COLO668 (cell line): Measurements from ENCODE around the gene BTBD16.

Source experiments
- DNase-seq: peaks from one replicate; lab custom pipeline; 2025; ENCODE audit not compliant: unreplicated experiment; lab: John Stamatoyannopoulos, UW

The BTBD16 gene

DNA sequence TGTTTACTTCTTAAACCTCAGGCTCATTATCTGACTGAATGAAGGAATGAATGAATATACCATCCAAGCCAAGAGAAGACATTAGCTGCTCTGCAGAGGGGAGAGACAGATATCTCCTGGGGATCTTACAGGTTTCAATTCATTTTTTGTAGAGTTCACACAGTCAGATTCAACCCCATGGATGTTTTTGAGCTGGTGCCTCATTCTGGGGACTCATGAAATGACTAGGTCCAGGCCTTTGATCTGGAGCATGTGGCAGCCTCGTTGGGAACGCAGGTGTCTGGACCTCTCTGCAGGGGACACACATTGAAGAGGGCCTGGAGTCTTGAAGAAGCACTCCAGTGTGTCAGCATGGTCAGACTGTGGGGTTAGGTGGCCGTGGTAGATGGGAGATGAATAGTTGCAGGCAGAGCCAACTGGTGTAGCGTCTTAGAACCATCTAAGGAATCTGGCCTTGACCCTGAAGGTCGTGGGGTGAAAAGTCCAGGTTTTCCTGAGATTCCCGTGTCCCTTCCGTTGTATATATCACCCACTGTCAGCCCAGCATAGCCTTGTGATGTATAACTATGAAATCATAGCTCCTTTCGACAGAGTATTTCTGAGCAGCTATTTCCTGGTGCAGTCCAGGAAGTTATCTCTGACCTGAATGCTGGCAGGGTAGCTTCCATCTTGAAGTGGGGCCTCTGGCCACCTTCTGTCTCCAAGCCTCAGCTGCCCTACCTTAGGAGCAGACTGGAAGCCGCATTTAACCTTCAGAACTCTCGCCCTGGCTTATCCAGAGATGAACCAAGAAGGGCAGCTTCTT, 22.3 kb downstream of the BTBD16 start:
- no peak for DNase-seq

DNA sequence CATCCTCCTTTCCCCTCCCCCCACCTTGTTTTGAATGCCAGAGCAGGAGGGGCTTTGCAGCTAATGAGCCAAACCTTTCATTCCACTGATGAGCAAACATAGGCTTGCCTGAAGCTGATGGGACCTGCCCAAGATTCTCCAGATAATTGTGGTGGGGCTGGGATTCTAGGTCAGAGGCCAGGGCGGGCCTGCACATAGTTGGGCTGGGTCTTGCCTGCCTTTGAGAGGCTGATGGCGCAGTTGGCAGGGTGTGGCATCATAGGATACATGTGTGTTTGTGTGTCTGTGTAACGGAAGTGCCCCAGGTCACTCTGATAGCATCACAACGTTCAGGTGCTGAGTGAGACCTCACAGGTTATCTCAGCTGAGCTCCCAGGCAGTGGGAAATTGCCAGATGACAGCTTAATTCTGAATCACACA, 22.9 kb downstream of the BTBD16 start:
- DNase-seq: no peak

DNA sequence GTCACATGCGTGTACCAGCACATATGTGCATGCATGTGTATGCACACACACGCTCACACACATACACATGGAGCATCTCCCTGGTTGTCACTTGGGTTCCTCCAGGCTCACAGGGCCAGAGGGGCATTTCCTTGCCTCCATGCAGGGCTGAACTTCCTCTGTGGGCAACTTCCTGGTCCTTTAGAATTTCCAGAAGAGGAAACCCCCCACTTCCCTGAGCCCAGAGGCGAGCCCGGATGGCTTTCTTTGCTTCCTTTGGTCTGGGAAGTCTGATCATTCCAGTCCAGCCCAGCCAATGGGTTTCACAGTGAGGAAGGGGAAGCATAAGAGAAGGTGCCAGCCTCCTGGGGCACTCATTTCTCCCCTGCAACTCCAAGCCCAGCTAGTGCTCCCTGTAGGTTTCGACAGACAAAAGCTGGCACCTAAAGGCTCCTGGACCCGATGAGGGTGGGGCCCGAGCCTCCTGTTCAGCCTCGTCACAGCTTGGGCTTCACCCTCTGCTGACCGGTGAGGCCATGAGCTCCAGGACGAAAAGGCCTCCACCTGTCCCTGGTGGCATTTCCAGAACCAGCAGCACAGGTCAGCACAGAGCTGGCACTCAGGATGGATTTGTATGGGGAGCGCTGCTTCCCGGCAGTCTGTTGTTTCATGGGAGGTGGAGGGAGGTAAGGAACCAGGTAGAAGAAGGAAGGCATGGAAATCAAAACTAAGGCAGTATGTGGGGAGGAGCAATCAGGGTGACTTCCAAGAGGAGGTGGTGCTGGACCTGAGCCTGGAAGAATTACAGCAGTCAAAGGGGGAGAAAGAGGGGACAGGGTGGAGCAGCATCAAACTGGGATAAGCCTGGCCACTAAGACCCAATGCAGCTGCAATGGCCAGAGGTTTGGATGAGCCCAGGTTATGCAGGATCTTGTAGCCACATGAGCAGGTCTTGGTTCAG, 23.7 kb downstream of the BTBD16 start:
- DNase-seq: no peak

DNA sequence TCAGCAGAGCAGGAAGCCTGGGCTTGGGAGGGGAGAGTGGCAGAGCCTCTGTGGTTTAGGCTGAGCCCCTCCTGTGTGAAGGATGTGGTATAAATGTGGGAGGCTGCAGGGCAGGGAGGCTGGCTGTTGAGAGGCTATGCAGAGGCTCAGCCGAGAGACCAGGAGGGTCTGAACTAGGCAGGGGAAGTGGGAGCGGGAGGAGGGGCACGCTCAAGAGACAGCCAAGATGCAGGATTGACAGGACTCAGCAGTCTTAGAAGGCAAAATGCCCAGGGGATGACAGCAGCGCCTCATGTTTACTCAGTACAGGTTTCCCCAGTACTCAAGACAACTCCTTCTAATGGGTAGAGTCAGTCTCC, 24.3 kb downstream of the BTBD16 start:
- no peak for DNase-seq

DNA sequence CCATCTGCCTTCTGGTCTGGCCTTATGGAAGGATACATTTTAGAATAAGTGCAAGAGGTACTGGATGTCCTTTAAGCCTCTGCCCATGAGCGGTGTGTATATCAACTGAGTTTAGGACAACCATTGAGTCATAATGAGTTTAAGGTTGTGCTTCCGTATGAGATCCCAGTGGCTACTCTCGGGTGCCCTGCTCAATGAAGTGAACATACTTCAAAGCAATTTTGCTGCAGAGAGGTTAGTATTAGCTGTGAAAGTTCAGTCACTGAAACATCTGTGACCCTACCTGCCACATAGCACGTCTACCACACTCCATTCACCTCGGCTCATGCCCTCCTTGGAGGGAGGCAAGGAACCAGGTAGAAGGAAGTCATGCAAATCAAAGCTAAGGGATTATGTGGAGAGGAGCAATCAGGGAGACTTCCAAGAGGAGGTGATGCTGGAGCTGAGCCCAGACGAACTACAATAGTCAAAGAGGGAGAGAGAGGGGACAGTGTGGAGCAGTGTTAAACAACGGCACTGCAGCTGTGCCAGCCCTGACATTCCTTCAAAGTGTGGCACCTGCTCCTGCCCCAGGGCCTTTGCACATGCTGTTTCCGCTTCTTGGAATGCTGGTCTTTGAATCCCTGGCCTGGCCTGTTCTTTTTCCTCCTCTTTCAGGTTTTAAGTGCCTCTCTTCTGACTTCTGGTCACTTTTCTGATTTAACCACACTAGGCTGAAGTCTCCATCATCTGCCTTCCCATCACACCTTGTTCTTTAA, 25.4 kb downstream of the BTBD16 start:
- DNase-seq: no peak

DNA sequence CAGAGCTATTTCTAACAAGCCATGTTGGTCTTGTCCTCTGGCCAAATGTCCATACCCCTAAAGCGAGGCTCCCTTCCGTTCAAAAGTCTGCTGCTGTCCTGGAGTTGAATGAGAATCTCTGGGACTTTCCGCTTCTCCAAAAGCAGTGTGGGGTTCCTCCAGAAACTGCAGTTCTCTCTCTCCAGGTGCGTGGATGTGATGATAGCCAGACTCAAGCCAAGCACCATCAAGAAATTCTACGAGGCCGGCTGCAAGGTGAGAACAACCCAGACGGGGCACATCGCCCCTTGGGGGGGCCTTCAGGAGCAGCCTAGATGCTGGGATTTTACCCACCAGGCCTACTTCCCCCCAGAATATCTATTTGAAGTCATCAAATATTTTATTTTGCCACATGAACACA, 26.5 kb downstream of the BTBD16 start:
- no peak for DNase-seq

DNA sequence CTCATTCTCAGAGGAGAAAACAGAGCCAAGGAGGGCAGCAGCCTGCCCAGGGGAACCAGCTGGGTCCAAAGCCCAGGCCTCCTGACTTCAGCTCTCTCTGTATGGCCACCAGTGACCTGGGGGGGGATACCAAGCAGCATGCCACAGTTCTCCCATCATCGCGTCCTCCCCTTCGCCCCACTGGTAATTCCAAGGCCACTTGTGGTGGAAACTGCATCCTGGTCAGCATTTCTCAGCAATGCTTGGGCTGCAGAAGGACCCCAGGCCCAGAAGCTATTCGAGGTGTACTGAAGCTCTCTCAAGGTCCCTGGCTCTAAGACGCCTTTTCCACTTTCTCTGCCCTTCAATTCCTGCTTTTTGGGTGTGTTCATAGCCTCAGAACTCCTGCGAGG, 27.1 kb downstream of the BTBD16 start:
- DNase-seq: no peak

DNA sequence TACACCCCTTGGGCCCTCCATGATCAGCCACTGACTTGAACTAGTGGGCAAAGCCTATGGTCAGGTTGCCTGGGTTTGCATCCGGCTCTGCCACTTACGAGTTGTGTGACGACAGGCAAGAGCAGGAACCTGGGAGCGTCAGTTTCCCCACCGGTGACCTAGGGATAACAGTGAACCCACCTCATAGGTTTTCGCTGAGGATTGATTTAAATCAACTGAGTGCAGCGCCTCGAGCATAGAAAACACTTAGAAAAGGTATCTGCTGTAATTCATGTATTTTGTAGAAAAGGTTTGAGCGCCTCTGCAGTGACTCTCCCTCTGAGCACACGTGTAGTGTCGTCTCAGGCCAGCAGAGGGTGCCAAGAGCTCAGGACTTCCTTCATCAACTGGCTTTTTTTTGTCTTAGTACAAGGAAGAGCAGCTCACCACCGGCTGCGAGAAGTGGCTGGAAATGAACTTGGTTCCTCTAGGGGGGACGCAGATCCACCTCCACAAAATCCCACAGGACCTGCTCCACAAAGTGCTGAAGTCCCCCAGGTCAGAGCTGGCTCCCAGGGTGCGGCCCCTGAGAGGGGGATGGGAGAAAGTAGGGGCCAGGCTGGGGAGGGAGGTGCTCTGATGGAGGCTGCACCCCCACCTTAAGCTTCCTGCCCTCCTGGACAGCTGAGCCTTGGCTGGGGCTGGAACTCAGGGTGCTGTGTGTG, 27.7 kb downstream of the BTBD16 start:
- peak; percentile 62 for DNase-seq

DNA sequence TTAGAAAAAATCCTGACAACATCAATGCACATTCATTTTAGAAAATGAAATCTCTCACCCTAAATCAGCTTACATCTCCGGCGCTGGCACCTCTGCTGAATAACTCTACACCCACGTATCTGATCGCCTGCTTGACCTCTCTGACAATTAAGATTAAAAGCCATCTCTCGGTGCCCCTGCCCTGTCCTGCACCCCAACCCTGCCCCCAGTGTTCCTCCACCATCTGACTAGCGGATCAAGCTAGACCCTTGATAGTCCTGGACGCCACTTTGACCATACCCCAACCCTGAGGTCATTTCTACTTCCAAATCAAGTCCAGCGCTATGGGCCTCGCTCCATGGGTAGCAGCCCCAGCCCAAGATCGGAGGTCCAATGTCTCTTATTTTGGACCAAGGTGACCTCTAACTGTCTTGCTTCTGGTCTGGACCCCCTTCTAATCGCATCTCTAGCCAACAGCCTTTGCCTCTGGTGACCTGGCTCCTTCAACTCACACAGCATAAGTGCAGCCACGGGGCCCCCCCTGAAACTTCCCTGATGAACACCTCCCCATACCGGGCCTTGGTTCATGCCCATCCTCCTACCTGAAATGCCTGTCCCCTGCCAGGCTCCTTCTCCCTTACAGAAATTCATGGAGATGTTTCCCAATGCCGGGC, 28.5 kb downstream of the BTBD16 start:
- DNase-seq: no peak

DNA sequence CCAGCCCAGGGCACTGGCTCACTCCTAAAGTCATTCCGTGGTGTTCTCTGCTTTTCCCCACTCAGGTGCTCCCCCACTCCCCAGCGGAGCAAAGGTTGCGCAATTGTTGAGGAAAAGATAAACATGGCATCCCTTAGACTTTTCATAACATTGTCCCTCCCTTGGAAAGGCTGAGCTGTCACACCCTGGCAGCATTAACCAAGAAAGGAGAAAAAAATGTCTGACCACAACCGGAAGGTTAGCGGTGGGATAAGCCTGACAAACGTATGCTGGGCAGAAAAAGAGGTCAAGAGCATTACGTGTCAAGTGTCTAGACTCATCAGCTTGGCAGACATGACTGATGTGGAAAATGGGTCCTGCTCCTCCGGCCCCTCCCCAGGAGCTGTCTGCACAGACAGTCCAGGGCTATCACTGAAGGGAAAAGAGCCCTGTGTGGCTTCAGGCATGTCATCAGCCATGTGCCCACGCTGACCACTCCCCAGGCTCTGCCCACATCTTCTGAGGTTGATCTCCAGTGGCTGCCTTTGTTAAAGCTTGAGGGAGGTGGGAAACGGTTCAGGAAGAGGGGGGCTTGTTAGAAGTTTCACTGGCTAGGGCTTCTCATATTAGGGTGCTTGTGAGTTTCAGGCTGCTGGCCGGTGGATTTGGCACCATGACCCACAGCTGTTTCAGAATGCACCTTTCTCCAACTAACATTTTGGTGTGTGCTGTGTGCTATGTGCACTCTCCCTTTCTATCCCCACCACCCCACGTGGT, 30.1 kb downstream of the BTBD16 start:
- DNase-seq: no peak

DNA sequence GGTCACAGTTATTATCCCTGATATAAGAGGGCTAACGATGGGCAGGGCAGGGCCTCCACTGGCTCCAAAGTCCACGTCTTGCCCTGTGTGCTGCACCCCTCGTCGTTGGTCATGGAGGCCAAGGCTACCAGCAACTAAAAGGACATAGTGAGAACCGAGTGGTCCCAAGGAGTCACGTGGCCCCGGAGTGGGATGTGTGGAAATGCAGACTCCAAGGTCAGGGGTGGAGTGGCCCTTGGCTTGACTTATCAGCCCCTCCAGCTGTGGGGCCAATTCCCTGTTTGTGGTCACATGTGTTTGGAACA, 30.7 kb downstream of the BTBD16 start:
- no peak for DNase-seq

DNA sequence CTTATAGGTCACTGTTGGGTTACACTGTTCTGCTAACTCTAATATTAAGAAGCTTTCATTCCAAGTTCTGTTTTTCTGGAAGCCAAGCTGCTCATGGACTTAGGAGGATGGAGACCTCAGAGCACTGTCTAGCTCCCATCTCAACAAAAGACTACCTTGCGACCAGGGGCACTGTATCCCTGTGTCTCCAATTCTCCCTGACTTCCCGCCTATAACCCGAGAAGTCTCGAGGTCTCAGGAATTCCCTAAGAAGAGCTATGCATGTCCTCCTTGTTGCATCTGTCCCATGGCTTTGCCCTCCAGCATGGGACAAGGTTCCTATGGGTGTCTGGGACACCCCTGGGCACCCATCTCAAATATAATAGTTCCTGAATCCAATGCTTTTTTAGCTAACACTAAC, 31.2 kb downstream of the BTBD16 start:
- no peak for DNase-seq

DNA sequence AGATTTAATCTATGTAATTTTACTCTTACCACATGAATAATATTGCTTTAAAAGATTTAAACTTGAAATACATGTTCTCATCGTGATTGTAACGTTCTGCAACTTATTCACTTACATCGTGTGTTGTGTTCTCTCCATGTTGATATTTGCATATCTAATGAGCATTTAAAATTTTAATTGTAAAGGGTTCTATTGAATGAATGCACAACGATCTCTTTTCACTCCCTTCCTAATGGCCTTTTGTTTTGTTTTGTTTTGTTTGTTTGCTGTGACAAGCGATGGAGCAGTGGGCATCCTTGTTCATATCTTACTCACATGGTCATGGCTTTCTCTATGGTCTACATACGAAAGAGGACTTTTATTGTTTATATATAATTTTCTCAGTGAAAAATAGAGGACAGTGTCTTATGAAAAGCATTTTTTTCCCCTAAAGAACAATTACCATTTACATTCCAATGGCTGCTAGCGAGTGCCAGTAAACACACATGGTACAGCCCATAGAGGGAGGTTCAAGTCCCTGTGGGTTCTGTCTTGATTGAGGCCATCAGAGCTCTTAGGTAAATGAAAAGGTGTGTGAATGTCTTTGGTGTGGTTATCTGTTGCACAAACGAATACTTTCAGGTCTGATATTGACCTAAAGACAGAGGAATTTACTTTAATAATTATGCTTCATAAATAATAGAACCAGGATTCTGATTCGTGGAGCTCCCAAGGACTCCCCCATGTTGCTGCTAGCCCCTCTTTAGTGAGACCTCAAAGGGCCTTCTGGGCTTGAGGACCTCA, 32.4 kb downstream of the BTBD16 start:
- DNase-seq: no peak

DNA sequence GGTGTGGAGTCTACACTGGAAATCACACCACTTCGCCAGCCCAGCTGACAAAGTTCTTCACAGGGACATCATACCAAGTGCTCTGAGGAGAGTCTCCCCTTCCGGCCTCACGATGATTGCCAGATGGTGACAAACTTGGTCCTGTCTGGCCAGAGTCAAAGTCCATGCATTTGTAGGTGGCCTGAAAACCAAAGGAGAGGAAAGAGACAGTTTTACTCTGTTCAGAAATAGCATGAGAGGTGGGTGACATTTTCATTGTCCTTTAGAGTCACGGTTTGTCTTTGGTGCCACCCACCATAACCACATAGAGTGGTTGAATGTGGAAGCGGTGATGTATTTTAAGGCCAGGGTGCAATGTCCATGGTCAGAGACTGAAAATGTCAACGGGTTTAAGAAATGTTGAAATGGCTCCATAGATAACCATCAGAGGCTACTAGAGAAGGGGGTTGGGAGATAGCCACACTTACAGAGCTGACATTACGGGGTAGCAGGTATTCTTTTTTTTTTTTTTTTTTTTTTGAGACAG, 33.0 kb downstream of the BTBD16 start:
- DNase-seq: no peak

DNA sequence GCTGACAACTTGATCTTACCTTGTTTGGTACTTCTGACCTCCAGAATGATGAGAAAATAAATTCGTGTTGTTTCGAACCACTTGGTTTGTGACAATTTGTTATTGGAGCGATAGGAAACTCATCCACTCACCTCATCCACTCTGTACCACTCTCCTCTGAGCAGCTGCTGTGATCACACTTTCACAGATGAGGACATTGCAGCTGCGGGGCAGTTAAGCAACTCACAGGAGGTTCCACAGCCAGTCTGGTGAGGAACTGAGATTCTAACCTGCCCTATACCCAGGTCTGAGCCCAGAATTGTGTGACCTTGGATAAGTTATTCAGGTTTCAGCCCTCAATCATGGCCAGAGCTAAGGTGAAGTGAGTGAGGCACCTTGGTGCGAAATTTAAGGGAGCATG, 35.2 kb downstream of the BTBD16 start:
- no peak for DNase-seq

DNA sequence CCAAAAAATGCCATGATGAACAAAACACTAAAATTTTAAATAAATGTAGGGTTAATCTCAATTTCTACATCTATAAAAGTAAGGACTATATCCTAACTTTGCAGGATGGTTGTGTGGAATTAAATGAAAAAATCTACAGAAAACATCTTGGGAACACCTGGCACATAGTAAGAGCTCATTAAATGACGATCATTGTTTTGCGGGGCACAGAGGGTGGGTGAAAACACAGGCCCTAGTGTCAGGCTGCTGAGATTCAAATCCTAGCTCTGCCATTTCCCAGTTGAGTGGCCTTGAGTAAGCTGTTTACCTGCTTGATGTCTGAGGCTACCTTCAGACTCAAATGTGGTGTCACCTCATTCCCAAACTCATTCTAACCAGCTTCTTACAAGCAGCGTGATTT, 35.6 kb downstream of the BTBD16 start:
- DNase-seq: no peak

DNA sequence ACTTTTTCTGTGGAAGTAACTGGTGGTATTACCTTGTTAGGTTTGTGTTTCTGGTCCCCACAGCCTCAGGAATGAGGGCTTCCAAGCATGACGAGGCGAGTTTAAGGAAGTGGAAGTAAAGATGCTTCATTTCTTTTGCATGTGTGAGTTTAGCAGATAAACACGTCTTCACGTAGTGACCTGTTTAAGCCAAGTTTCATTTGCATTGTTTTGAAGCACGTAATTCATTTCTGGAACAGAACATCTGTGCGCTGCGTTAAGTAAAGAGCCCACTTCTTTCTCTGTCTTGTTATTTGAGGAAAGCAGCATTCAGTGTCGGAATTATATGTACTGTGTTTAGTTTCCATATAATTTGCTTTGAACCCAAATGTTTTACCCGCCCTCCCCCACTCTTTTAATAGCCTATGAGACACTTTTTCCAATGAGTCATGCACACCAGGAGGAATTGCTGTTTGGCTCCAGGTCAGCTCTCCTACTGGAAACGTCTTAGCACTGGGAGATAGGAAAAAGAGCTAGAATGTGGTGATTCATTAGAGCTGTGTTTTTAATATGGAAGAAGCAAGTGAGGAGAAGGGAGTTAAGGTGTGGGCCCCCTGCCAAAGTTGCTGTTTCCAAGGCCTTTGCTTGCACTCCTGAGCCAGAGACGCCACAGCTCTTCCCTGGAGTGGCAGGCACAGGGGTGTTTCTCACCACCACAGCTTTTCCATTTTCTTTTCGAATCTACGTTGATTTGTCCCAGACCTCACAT, 36.7 kb downstream of the BTBD16 start:
- DNase-seq: no peak
